GM21786 (cell line): ENCODE data around the gene SNAP23.
"Not testable (repeated sequence)": the region's sequence is repeated elsewhere in the genome, so short reads cannot be mapped to it uniquely, and the experiment has no call there.

Source experiments
- ATAC-seq: cut with Tn5 transposase; IDR thresholded peaks from one replicate; pipeline ENCODE4 v1.9.1; 2021; ENCODE audit not compliant: unreplicated experiment

SNAP23 gene

GRCh38 chr15:42556550-42557207 lies 61.2 kb downstream of the SNAP23 start:
- ATAC-seq: not testable (repeated sequence)

- ATAC-seq: no peak
Measured at GRCh38 chr15:42558739-42559138, 63.3 kb downstream of the SNAP23 start.

GRCh38 chr15:42575188-42576039 lies 80.0 kb downstream of the SNAP23 start, which contains the start of gene STARD9:
STARD9 (plus strand) TSS chr15:42575606; CDS start chr15:42575716, 110 bp downstream.
- peak; percentile 92 for ATAC-seq

GRCh38 chr15:42576040-42576594 lies 80.7 kb downstream of the SNAP23 start:
- no peak for ATAC-seq

GRCh38 chr15:42576776-42577175 lies 81.3 kb downstream of the SNAP23 start:
- no peak for ATAC-seq

- ATAC-seq: no peak
Measured at GRCh38 chr15:42577514-42578031, 82.1 kb downstream of the SNAP23 start.

- ATAC-seq: no peak
Measured at GRCh38 chr15:42578984-42579537, 83.6 kb downstream of the SNAP23 start.

- ATAC-seq: peak; percentile 81
Measured at GRCh38 chr15:42581272-42581730, 85.9 kb downstream of the SNAP23 start.
